ENCODE data around the gene PTBP2.
A peak's percentile ranks its signal among the peaks of the same experiment; 100 is the strongest.
"Not testable (repeated sequence)": the region's sequence is repeated elsewhere in the genome, so short reads cannot be mapped to it uniquely, and the experiment has no call there.

The PTBP2 gene

DNA sequence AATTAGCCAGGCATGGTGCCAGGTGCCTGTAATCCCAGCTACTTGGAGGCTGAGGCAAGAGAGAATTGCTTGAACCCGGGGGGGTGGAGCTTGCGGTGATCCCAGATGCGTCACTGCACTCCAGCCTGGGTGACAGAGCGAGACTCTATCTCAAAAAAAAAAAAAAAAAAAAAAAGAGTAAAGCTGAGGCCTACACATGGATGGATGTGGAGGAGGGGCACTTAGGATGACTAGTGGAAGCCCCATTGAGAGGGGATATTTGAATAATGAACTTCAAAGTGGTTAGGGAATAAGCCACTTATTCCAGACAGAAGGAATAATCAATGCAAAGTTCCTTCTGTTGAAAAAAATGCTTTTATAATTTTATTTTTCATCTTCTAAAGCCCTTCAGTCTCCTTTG, 51.4 kb downstream of the PTBP2 start:
- Histone ChIP-seq H3K9me3 (replicated peaks; ENCODE audit: low read length) (no peaks in the 10 kb centered on the region), H3K4me1 (ENCODE audit: control insufficient read depth, insufficient read depth, low read length) (no peaks in the 10 kb centered on the region), H3K9ac (ENCODE audit: low read depth, low read length) (no peak overlapping the region), H3K36me3 (ENCODE audit: insufficient read depth, low read length) (peaks cover 28% of the 10 kb centered on the region), H3K27me3 (ENCODE audit: control insufficient read depth, insufficient read depth, low read length) (no peaks in the 10 kb centered on the region), H3K4me3 (ENCODE audit: low read length) (no peak overlapping the region), H3K4me2 (ENCODE audit: low read length) (no peak overlapping the region)

- Histone ChIP-seq H3K9me3 (replicated peaks; ENCODE audit: low read length) (no peaks in the 10 kb centered on the region), H3K27me3 (ENCODE audit: control insufficient read depth, insufficient read depth, low read length) (no peaks in the 10 kb centered on the region), H3K9ac (ENCODE audit: low read depth, low read length) (no peak overlapping the region), H3K36me3 (ENCODE audit: insufficient read depth, low read length) (peaks cover 43% of the 10 kb centered on the region), H3K4me3 (ENCODE audit: low read length) (no peak overlapping the region), H3K4me1 (ENCODE audit: control insufficient read depth, insufficient read depth, low read length) (no peaks in the 10 kb centered on the region), H3K4me2 (ENCODE audit: low read length) (no peak overlapping the region)
These were observed 60.6 kb downstream of the PTBP2 start for GRCh38 chr1:96782206-96782605.

GRCh38 chr1:96782856-96783255, 61.3 kb downstream of the PTBP2 start:
- Histone ChIP-seq H3K4me2 (ENCODE audit: low read length) (no peak overlapping the region), H3K27me3 (ENCODE audit: control insufficient read depth, insufficient read depth, low read length) (no peaks in the 10 kb centered on the region), H3K36me3 (ENCODE audit: insufficient read depth, low read length) (peaks cover 49% of the 10 kb centered on the region), H3K4me1 (ENCODE audit: control insufficient read depth, insufficient read depth, low read length) (no peaks in the 10 kb centered on the region), H3K9ac (ENCODE audit: low read depth, low read length) (no peak overlapping the region), H3K9me3 (replicated peaks; ENCODE audit: low read length) (no peaks in the 10 kb centered on the region), H3K4me3 (ENCODE audit: low read length) (no peak overlapping the region)

DNA sequence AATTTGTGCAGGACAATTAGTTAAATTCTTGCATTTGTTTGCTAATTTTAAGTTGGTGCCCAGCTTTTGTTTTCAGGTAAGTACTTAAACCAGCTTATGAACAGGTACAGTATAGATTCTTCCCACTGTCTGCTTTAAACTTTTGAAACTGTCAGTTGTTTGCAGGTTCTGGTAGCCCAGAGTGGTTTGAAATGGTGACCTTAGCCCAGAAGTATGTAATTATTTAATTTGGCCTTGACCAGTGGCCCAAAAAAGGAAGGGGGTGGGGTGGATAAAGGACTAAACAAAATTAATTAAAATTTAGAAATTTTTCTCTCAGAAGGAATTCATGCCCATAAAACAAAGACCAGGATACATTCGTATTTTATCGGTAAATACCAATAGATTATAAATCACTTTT, 69.0 kb downstream of the PTBP2 start:
- no peak overlapping the region for H3K9ac ChIP-seq (ENCODE audit: low read depth, low read length)
- H3K4me2 ChIP-seq (ENCODE audit: low read length) = no peak overlapping the region
- peaks cover 45% of the 10 kb centered on the region for H3K36me3 ChIP-seq (ENCODE audit: insufficient read depth, low read length)
- no peaks in the 10 kb centered on the region for H3K27me3 ChIP-seq (ENCODE audit: control insufficient read depth, insufficient read depth, low read length)
- H3K9me3 ChIP-seq (replicated peaks; ENCODE audit: low read length) = no peaks in the 10 kb centered on the region
- H3K4me1 ChIP-seq (ENCODE audit: control insufficient read depth, insufficient read depth, low read length) = no peaks in the 10 kb centered on the region
- no peak overlapping the region for H3K4me3 ChIP-seq (ENCODE audit: low read length)

GRCh38 chr1:96792220-96792619, 70.6 kb downstream of the PTBP2 start:
- Histone ChIP-seq H3K27me3 (ENCODE audit: control insufficient read depth, insufficient read depth, low read length) (no peaks in the 10 kb centered on the region), H3K4me1 (ENCODE audit: control insufficient read depth, insufficient read depth, low read length) (no peaks in the 10 kb centered on the region), H3K9ac (ENCODE audit: low read depth, low read length) (no peak overlapping the region), H3K36me3 (ENCODE audit: insufficient read depth, low read length) (peaks cover 31% of the 10 kb centered on the region), H3K4me2 (ENCODE audit: low read length) (no peak overlapping the region), H3K4me3 (ENCODE audit: low read length) (no peak overlapping the region), H3K9me3 (replicated peaks; ENCODE audit: low read length) (no peaks in the 10 kb centered on the region)

- not testable (repeated sequence) for H3K9me3 ChIP-seq (replicated peaks; ENCODE audit: low read length); H3K4me3 ChIP-seq (ENCODE audit: low read length); H3K36me3 ChIP-seq (ENCODE audit: insufficient read depth, low read length); H3K27me3 ChIP-seq (ENCODE audit: control insufficient read depth, insufficient read depth, low read length); H3K9ac ChIP-seq (ENCODE audit: low read depth, low read length); H3K4me2 ChIP-seq (ENCODE audit: low read length)
- peaks cover 14% of the 10 kb centered on the region for H3K4me1 ChIP-seq (ENCODE audit: control insufficient read depth, insufficient read depth, low read length)
These were observed 80.1 kb downstream of the PTBP2 start for GRCh38 chr1:96801696-96802095.

GRCh38 chr1:96804648-96805047, 83.1 kb downstream of the PTBP2 start:
- Histone ChIP-seq H3K4me3 (ENCODE audit: low read length) (no peak overlapping the region), H3K27me3 (ENCODE audit: control insufficient read depth, insufficient read depth, low read length) (no peaks in the 10 kb centered on the region), H3K4me2 (ENCODE audit: low read length) (peak overlapping the region; percentile 32), H3K9me3 (replicated peaks; ENCODE audit: low read length) (no peaks in the 10 kb centered on the region), H3K4me1 (ENCODE audit: control insufficient read depth, insufficient read depth, low read length) (peaks cover 14% of the 10 kb centered on the region), H3K36me3 (ENCODE audit: insufficient read depth, low read length) (peaks cover 25% of the 10 kb centered on the region), H3K9ac (ENCODE audit: low read depth, low read length) (no peak overlapping the region)

DNA sequence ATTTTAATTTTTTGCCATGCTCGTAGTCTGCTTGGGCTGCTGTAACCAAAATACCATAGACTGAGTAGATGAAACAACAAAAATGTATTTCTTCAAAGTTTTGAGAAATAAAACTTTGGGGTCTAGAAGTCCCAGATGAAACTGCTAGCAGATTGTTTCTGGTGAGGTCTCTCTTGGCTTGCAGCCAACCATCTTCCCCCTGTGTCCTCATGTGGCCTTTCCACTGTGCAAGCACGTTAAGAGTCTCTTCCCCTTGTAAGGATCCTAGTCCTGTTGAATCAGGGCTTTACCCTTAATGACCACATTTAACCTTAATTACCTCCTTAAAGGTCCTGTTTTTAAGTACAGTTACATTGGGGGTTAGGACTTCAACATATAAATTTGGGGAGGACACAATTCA, 86.6 kb downstream of the PTBP2 start:
- Histone ChIP-seq H3K36me3 (ENCODE audit: insufficient read depth, low read length) (peaks cover 40% of the 10 kb centered on the region), H3K9ac (ENCODE audit: low read depth, low read length) (no peak overlapping the region), H3K4me1 (ENCODE audit: control insufficient read depth, insufficient read depth, low read length) (peaks cover 14% of the 10 kb centered on the region), H3K27me3 (ENCODE audit: control insufficient read depth, insufficient read depth, low read length) (no peaks in the 10 kb centered on the region), H3K4me3 (ENCODE audit: low read length) (no peak overlapping the region), H3K9me3 (replicated peaks; ENCODE audit: low read length) (no peaks in the 10 kb centered on the region), H3K4me2 (ENCODE audit: low read length) (no peak overlapping the region)

GRCh38 chr1:96815914-96816313, 94.3 kb downstream of the PTBP2 start:
- peaks cover 31% of the 10 kb centered on the region for H3K36me3 ChIP-seq (ENCODE audit: insufficient read depth, low read length)
- no peaks in the 10 kb centered on the region for H3K4me1 ChIP-seq (ENCODE audit: control insufficient read depth, insufficient read depth, low read length)
- H3K9me3 ChIP-seq (replicated peaks; ENCODE audit: low read length) = no peaks in the 10 kb centered on the region
- no peak overlapping the region for H3K4me2 ChIP-seq (ENCODE audit: low read length)
- no peak overlapping the region for H3K9ac ChIP-seq (ENCODE audit: low read depth, low read length)
- no peak overlapping the region for H3K4me3 ChIP-seq (ENCODE audit: low read length)
- H3K27me3 ChIP-seq (ENCODE audit: control insufficient read depth, insufficient read depth, low read length) = no peaks in the 10 kb centered on the region

GRCh38 chr1:96820107-96820506, 98.5 kb downstream of the PTBP2 start:
- no peak overlapping the region for H3K4me2 ChIP-seq (ENCODE audit: low read length)
- no peaks in the 10 kb centered on the region for H3K9me3 ChIP-seq (replicated peaks; ENCODE audit: low read length)
- peaks cover 19% of the 10 kb centered on the region for H3K36me3 ChIP-seq (ENCODE audit: insufficient read depth, low read length)
- no peak overlapping the region for H3K4me3 ChIP-seq (ENCODE audit: low read length)
- no peaks in the 10 kb centered on the region for H3K4me1 ChIP-seq (ENCODE audit: control insufficient read depth, insufficient read depth, low read length)
- no peak overlapping the region for H3K9ac ChIP-seq (ENCODE audit: low read depth, low read length)
- H3K27me3 ChIP-seq (ENCODE audit: control insufficient read depth, insufficient read depth, low read length) = no peaks in the 10 kb centered on the region

GRCh38 chr1:96820671-96821070, 99.1 kb downstream of the PTBP2 start:
- no peaks in the 10 kb centered on the region for H3K4me1 ChIP-seq (ENCODE audit: control insufficient read depth, insufficient read depth, low read length)

GRCh38 chr1:96825231-96825630, 103.6 kb downstream of the PTBP2 start:
- no peak overlapping the region for H3K4me2 ChIP-seq (ENCODE audit: low read length)
- peaks cover 18% of the 10 kb centered on the region for H3K36me3 ChIP-seq (ENCODE audit: insufficient read depth, low read length)
- no peak overlapping the region for H3K9ac ChIP-seq (ENCODE audit: low read depth, low read length)
- no peaks in the 10 kb centered on the region for H3K9me3 ChIP-seq (replicated peaks; ENCODE audit: low read length)
- no peaks in the 10 kb centered on the region for H3K4me1 ChIP-seq (ENCODE audit: control insufficient read depth, insufficient read depth, low read length)
- no peak overlapping the region for H3K4me3 ChIP-seq (ENCODE audit: low read length)
- H3K27me3 ChIP-seq (ENCODE audit: control insufficient read depth, insufficient read depth, low read length) = no peaks in the 10 kb centered on the region

More at GRCh38 chr1:96820671-96821070, 99.1 kb downstream of the PTBP2 start:
- no peaks in the 10 kb centered on the region for H3K27me3 ChIP-seq (ENCODE audit: control insufficient read depth, insufficient read depth, low read length)
- no peak overlapping the region for H3K4me2 ChIP-seq (ENCODE audit: low read length)
- H3K36me3 ChIP-seq (ENCODE audit: insufficient read depth, low read length) = peaks cover 24% of the 10 kb centered on the region
- H3K9me3 ChIP-seq (replicated peaks; ENCODE audit: low read length) = no peaks in the 10 kb centered on the region
- H3K9ac ChIP-seq (ENCODE audit: low read depth, low read length) = no peak overlapping the region
- no peak overlapping the region for H3K4me3 ChIP-seq (ENCODE audit: low read length)

Data from skeletal muscle satellite cell (primary cell).